Measurements from ENCODE around the gene CEP152. TPM values are rescaled to one million over a fixed set of nuclear protein-coding genes. Genes with fewer than 3 reads are reported as not detected.
"Not testable (repeated sequence)": the region's sequence is repeated elsewhere in the genome, so short reads cannot be mapped to it uniquely, and the experiment has no call there.

The CEP152 gene
- total and polyA plus RNA-seq, 2 donors from 2014 or later: 1.4 to 4.5 TPM

GRCh38 chr15:48792408-48792807 is 18.5 kb downstream of the CEP152 start:
- Histone ChIP-seq H3K9ac (ENCODE audit: low read length in 3 of 3) (no peak overlapping the region), H3K27ac (ENCODE audit: low read depth in 2 of 2, low read length in 2 of 2) (no peak overlapping the region), H3K9me3 (ENCODE audit: control insufficient read depth in 2 of 3, insufficient read depth in 1 of 3, low read length in 3 of 3) (no peaks in the 10 kb centered on the region), H3K27me3 (ENCODE audit: control insufficient read depth, insufficient read depth, low read length) (no peaks in the 10 kb centered on the region), H3K4me3 (ENCODE audit: low read length in 3 of 3) (no peak overlapping the region), H3K4me1 (ENCODE audit: control insufficient read depth in 2 of 3, insufficient read depth in 2 of 3, low read depth in 1 of 3, low read length in 3 of 3) (peaks cover 0 to 16% (median 0%) of the 10 kb centered on the region in 3 donors), H3K36me3 (ENCODE audit: control insufficient read depth in 2 of 3, insufficient read depth in 3 of 3, low read length in 3 of 3) (no peaks in the 10 kb centered on the region)
- DNase-seq (peak in 1 of 5 donors; percentile 51), FAIRE-seq (no peak)
- intact Hi-C loops (cut with DNase I): no loop called here
- no peak for TF ChIP-seq CTCF (IDR thresholded peaks at IDR 0.05; ENCODE audit: borderline replicate concordance, extremely low read depth, insufficient read depth)

GRCh38 chr15:48790466-48791115 is 20.3 kb downstream of the CEP152 start:
- DNase-seq; H3K27ac ChIP-seq (ENCODE audit: low read depth in 2 of 2, low read length in 2 of 2); FAIRE-seq; H3K4me3 ChIP-seq (ENCODE audit: low read length in 3 of 3); intact Hi-C loops (cut with DNase I); H3K9me3 ChIP-seq (ENCODE audit: control insufficient read depth in 2 of 3, insufficient read depth in 1 of 3, low read length in 3 of 3); H3K27me3 ChIP-seq (ENCODE audit: control insufficient read depth, insufficient read depth, low read length); H3K4me1 ChIP-seq (ENCODE audit: control insufficient read depth in 2 of 3, insufficient read depth in 2 of 3, low read depth in 1 of 3, low read length in 3 of 3); H3K9ac ChIP-seq (ENCODE audit: low read length in 3 of 3); H3K36me3 ChIP-seq (ENCODE audit: control insufficient read depth in 2 of 3, insufficient read depth in 3 of 3, low read length in 3 of 3): not testable (repeated sequence)

GRCh38 chr15:48785712-48786111 is 25.2 kb downstream of the CEP152 start:
- intact Hi-C loops (cut with DNase I): no loop called here
- H3K9me3 ChIP-seq (ENCODE audit: control insufficient read depth in 2 of 3, insufficient read depth in 1 of 3, low read length in 3 of 3): no peaks in the 10 kb centered on the region
- no peak overlapping the region for H3K27ac ChIP-seq (ENCODE audit: low read depth in 2 of 2, low read length in 2 of 2)

GRCh38 chr15:48785195-48785594 is 25.7 kb downstream of the CEP152 start:
- Histone ChIP-seq H3K27me3 (ENCODE audit: control insufficient read depth, insufficient read depth, low read length) (no peaks in the 10 kb centered on the region), H3K9ac (ENCODE audit: low read length in 3 of 3) (no peak overlapping the region), H3K9me3 (ENCODE audit: control insufficient read depth in 2 of 3, insufficient read depth in 1 of 3, low read length in 3 of 3) (no peaks in the 10 kb centered on the region), H3K4me3 (ENCODE audit: low read length in 3 of 3) (no peak overlapping the region), H3K36me3 (ENCODE audit: control insufficient read depth in 2 of 3, insufficient read depth in 3 of 3, low read length in 3 of 3) (no peaks in the 10 kb centered on the region), H3K27ac (ENCODE audit: low read depth in 2 of 2, low read length in 2 of 2) (no peak overlapping the region), H3K4me1 (ENCODE audit: control insufficient read depth in 2 of 3, insufficient read depth in 2 of 3, low read depth in 1 of 3, low read length in 3 of 3) (peaks cover 0 to 18% (median 4%) of the 10 kb centered on the region in 3 donors)
- no peak for FAIRE-seq
- no peak for DNase-seq
- intact Hi-C loops (cut with DNase I): no loop called here
- no peak for TF ChIP-seq CTCF (IDR thresholded peaks at IDR 0.05; ENCODE audit: borderline replicate concordance, extremely low read depth, insufficient read depth)

More at GRCh38 chr15:48785712-48786111, 25.2 kb downstream of the CEP152 start:
- Histone ChIP-seq H3K4me3 (ENCODE audit: low read length in 3 of 3) (no peak overlapping the region), H3K27me3 (ENCODE audit: control insufficient read depth, insufficient read depth, low read length) (no peaks in the 10 kb centered on the region), H3K9ac (ENCODE audit: low read length in 3 of 3) (no peak overlapping the region), H3K36me3 (ENCODE audit: control insufficient read depth in 2 of 3, insufficient read depth in 3 of 3, low read length in 3 of 3) (no peaks in the 10 kb centered on the region), H3K4me1 (ENCODE audit: control insufficient read depth in 2 of 3, insufficient read depth in 2 of 3, low read depth in 1 of 3, low read length in 3 of 3) (peaks cover 0 to 15% (median 4%) of the 10 kb centered on the region in 3 donors)
- no peak for FAIRE-seq
- TF ChIP-seq CTCF (IDR thresholded peaks at IDR 0.05; ENCODE audit: borderline replicate concordance, extremely low read depth, insufficient read depth): no peak
- DNase-seq: no peak

Measured in kidney (tissue), 14 donors.